Muscle layer of duodenum (tissue), 2 donors: ENCODE results near the gene DDI1.

Experiments used
- H3K27ac ChIP-seq: one replicate; pipeline ENCODE4 v1.7.0; 2013; ENCODE audit warnings: mild to moderate bottlenecking, low read length
- H3K27me3 ChIP-seq: one replicate; pipeline ENCODE4 v1.7.0; 2013; ENCODE audit warnings: low read depth, mild to moderate bottlenecking, control low read depth, low read length
- H3K36me3 ChIP-seq, 2 donors: one replicate each; pipeline ENCODE4 v1.7.0; 2013; ENCODE audit warnings: low read length in 2 of 2, control low read depth in 1 of 2, mild to moderate bottlenecking in 1 of 2; ENCODE audit not compliant: insufficient read depth in 2 of 2, control insufficient read depth in 1 of 2
- H3K4me1 ChIP-seq, 2 donors: one replicate each; pipeline ENCODE4 v1.7.0; 2013; ENCODE audit warnings: low read length in 2 of 2, mild to moderate bottlenecking in 2 of 2, control low read depth in 1 of 2, moderate library complexity in 1 of 2; ENCODE audit not compliant: insufficient read depth in 2 of 2, control insufficient read depth in 1 of 2
- H3K4me3 ChIP-seq, 2 donors: one replicate each; pipeline ENCODE4 v1.7.0; 2013; ENCODE audit warnings: low read length in 2 of 2, low read depth in 1 of 2, mild to moderate bottlenecking in 1 of 2
- H3K9me3 ChIP-seq, 2 donors: one replicate each; pipeline ENCODE4 v1.7.0; 2013; ENCODE audit warnings: low read length in 2 of 2, control low read depth in 1 of 2, mild to moderate bottlenecking in 1 of 2; ENCODE audit not compliant: control insufficient read depth in 1 of 2
- donor health status: healthy.

The DDI1 gene

GRCh38 chr11:104086621-104087020, 50.2 kb downstream of the DDI1 start:
- H3K27me3 ChIP-seq: no peaks in the 10 kb centered on the region
- no peaks in the 10 kb centered on the region for H3K36me3 ChIP-seq
- no peak overlapping the region for H3K27ac ChIP-seq
- H3K4me3 ChIP-seq: no peak overlapping the region
- no peaks in the 10 kb centered on the region for H3K9me3 ChIP-seq
- H3K4me1 ChIP-seq: no peaks in the 10 kb centered on the region
